ENCODE results near the gene BAHD1.
A peak's percentile ranks its signal among the peaks of the same experiment; 100 is the strongest.

Gene BAHD1

DNA sequence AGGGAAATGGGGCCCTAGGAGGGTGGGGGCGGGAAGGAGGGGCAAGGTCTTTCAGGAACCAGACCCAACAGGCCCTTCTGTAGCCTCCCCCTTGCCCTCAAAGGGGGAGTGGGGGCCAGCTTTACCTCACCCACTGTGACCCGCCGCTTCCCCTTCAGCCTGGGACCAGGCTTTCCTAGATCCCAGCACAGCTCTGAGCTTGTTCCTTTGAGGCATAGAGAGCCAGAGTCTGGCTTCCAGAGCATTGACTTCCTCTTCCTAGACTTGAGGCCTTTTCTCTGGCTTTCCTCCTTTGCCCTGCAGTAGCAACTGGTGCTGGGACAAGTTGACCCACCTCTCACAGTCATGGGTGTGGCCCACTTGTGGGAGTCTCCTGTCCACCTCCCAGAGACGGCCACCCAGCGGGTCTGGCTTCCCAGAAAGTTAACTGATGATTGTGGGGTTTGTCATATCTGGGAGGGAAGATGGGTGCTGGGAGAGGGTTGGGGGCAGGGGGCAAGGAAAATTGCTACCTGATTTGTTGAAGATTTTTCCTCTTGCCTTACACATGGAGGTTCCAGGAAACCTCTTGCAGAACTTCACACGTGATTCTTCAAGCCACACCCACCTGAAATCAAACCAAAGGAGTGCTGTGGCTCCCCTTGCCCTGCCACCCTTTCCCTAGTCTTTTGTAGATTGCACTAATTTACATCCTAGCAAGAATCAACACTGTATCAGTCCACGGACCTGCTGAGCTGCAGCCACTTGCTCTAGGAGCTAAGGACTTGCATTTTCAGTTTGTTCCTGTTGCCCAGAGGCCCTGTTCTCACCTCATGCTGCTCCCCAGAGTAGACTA, 25.9 kb downstream of the BAHD1 start:
- TF ChIP-seq JUND (IDR thresholded peaks at IDR 0.05; ENCODE audit: low read depth): no peak
- peak in 1 of 2 experiments; percentile 49 for DNase-seq (ENCODE audit: low read depth in 1 of 2, low spot score in 1 of 2)
- in situ Hi-C loops (cut with HindIII; ENCODE audit: low pct_unique_long_range_greater_than_20kb, low sequenced_read_pairs): no loop called here

GRCh38 chr15:40467261-40467615, 26.5 kb downstream of the BAHD1 start:
- no peak for DNase-seq (ENCODE audit: low read depth in 1 of 2, low spot score in 1 of 2)
- no peak for TF ChIP-seq JUND (IDR thresholded peaks at IDR 0.05; ENCODE audit: low read depth)
- in situ Hi-C loops (cut with HindIII; ENCODE audit: low pct_unique_long_range_greater_than_20kb, low sequenced_read_pairs): no loop called here

DNA sequence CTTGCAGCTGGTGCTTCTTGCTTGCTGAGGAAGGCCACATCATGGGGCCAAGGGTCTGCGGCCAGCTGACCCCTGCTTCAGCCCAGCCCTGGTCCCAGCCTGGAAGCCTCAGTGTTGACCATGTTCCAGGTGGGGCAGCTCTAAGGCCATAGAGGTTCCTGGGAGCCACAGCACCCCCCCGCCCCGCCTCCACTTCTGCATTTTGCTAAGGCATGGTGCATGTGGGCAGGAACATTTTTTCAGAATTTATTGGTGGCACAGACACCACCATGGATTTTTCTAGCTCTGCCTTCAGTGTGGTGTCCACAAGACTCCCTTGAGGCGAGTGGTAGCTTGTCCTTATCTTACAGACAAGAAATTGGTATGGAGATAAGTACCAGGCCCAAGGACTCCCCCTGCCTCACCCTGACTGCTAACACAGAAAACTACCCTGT, 28.2 kb downstream of the BAHD1 start:
- DNase-seq (ENCODE audit: low read depth in 1 of 2, low spot score in 1 of 2): no peak
- TF ChIP-seq JUND (IDR thresholded peaks at IDR 0.05; ENCODE audit: low read depth): no peak
- in situ Hi-C loops (cut with HindIII; ENCODE audit: low pct_unique_long_range_greater_than_20kb, low sequenced_read_pairs): no loop called here

DNA sequence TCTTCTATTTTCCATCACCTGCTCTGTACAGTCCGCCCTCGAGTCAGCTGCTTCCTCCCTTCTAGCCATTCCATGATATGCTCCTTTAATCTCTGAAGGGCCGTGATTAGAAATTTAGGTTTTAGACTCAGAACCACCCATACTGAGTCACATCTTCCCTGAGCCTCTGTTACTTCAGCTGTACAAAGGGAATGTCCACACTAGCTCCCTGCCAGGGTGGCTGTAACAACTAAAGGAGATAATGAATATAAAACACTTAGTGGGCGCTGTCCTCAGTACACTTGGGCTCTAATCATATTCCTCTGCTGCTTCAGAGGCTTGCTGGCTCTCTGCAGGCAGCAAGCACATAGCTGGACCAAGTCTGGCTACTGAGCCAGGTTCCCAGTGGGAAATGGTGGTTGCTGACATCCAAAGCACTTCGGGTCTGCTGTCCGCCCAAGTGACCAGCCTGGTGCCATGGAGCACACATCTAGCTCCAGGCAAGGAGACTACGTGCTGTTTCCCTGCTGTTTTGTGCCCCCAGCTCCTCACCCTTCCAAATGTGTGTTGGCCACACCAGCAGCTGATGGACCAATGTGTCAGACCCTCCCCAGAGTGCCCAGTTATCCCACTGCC, 29.1 kb downstream of the BAHD1 start:
- TF ChIP-seq JUND (IDR thresholded peaks at IDR 0.05; ENCODE audit: low read depth): no peak
- no peak for DNase-seq (ENCODE audit: low read depth in 1 of 2, low spot score in 1 of 2)
- in situ Hi-C loops (cut with HindIII; ENCODE audit: low pct_unique_long_range_greater_than_20kb, low sequenced_read_pairs): no loop called here

- DNase-seq (ENCODE audit: low read depth in 1 of 2, low spot score in 1 of 2): peak in 1 of 2 experiments; percentile 58
Observed at GRCh38 chr15:40470423-40471104, 29.8 kb downstream of the BAHD1 start, which contains the start of gene CHST14. Gene CHST14, plus strand, starts transcription at chr15:40470984. Its CDS starts 230 bp downstream, at chr15:40471214.

GRCh38 chr15:40471105-40471807, 30.5 kb downstream of the BAHD1 start:
- no peak for TF ChIP-seq JUND (IDR thresholded peaks at IDR 0.05; ENCODE audit: low read depth)
- no peak for DNase-seq (ENCODE audit: low read depth in 1 of 2, low spot score in 1 of 2)
- in situ Hi-C loops (cut with HindIII; ENCODE audit: low pct_unique_long_range_greater_than_20kb, low sequenced_read_pairs): no loop called here

More at GRCh38 chr15:40470423-40471104, 29.8 kb downstream of the BAHD1 start, which contains the start of gene CHST14:
- in situ Hi-C loops (cut with HindIII; ENCODE audit: low pct_unique_long_range_greater_than_20kb, low sequenced_read_pairs): no loop called here
- TF ChIP-seq JUND (IDR thresholded peaks at IDR 0.05; ENCODE audit: low read depth): no peak

DNA sequence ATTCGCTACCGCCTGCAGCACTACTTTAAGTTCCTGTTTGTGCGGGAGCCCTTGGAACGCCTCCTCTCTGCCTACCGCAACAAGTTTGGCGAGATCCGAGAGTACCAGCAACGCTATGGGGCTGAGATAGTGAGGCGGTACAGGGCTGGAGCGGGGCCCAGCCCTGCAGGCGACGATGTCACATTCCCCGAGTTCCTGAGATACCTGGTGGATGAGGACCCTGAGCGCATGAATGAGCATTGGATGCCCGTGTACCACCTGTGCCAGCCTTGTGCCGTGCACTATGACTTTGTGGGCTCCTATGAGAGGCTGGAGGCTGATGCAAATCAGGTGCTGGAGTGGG, 31.0 kb downstream of the BAHD1 start:
- peak; percentile 72 to 90 for DNase-seq (ENCODE audit: low read depth in 1 of 2, low spot score in 1 of 2)
- TF ChIP-seq JUND (IDR thresholded peaks at IDR 0.05; ENCODE audit: low read depth): no peak
- in situ Hi-C loops (cut with HindIII; ENCODE audit: low pct_unique_long_range_greater_than_20kb, low sequenced_read_pairs): no loop called here

- in situ Hi-C loops (cut with HindIII; ENCODE audit: low pct_unique_long_range_greater_than_20kb, low sequenced_read_pairs): no loop called here
- DNase-seq (ENCODE audit: low read depth in 1 of 2, low spot score in 1 of 2): no peak
- no peak for TF ChIP-seq JUND (IDR thresholded peaks at IDR 0.05; ENCODE audit: low read depth)
Observed at GRCh38 chr15:40472171-40472727, 31.5 kb downstream of the BAHD1 start.

DNA sequence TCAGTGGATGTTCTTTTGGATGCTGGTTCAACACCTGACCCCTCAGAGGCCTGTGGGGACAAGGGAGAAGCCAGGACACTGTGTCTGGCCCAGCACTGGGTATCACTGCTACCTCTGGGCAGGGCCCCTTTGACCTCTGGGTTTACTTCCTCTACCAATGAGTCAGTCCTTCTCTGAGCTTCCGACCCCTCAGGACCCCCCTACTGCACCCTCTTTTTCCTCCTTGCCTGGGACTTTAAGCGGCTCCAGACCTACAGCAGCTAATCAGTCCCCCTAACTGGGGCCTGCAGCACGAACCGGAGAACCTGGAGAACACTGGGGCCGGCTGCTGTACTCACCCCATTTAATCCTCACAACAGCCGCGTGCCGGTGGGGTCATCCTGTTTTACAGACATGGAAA, 33.8 kb downstream of the BAHD1 start:
- DNase-seq (ENCODE audit: low read depth in 1 of 2, low spot score in 1 of 2): no peak
- TF ChIP-seq JUND (IDR thresholded peaks at IDR 0.05; ENCODE audit: low read depth): no peak
- in situ Hi-C loops (cut with HindIII; ENCODE audit: low pct_unique_long_range_greater_than_20kb, low sequenced_read_pairs): no loop called here

DNA sequence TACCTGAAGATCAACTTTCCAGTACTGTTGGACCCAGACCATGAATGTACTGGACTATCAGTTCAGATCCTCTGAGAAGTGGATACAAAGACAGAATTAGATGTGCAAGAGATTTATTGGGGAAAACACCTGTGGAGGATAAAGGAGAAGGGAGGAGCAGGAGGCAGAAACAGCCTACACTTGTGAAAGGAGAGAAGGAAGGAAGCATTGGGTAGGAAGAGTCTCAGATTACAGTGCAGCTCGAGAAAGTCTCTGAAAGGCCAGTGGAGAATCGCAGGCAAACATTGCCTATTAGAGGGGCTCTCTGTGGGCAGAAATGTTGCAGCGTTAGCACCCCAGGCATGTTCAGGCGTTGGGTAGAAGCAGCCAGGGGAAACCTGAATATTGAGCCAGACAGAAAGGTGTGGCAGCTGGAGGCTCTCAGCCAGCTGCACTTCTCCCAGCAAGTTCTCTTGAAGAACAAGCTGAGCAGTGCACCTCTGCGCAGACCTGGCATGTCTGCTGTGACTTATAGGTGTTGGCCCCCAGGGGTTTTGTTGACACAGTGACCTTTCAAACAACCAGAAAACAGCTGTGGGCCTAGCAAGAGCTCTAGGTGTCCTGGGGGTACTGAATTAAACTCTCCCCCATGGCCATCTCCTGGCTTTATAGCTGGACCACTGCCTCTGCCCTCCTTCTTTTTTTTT, 37.0 kb downstream of the BAHD1 start:
- in situ Hi-C loops (cut with HindIII; ENCODE audit: low pct_unique_long_range_greater_than_20kb, low sequenced_read_pairs): no loop called here
- DNase-seq (ENCODE audit: low read depth in 1 of 2, low spot score in 1 of 2): peak in 1 of 2 experiments; percentile 58

DNA sequence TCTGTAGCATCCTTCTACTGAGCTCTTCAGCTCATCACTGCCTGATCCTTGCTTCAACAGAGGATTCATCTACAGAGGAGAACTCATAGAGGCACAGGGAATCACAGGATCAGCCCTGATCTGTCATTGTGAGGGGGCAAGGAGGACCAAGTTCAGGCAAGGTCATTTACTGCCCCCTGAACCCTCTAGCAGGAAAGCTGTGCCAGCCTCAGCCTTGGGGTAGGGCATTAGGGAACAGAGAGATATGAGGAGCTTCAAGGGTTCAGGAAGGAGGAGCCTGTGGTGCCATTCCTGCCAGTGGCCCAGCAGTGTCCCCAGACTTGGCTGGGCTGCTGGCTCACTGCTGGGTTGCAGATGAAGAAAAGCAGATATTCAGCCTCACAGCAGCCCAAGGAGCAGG, 38.3 kb downstream of the BAHD1 start:
- in situ Hi-C loops (cut with HindIII; ENCODE audit: low pct_unique_long_range_greater_than_20kb, low sequenced_read_pairs): no loop called here
- no peak for DNase-seq (ENCODE audit: low read depth in 1 of 2, low spot score in 1 of 2)
- TF ChIP-seq JUND (IDR thresholded peaks at IDR 0.05; ENCODE audit: low read depth): no peak

More for the DNA sequence above, 37.0 kb downstream of the BAHD1 start:
- TF ChIP-seq JUND (IDR thresholded peaks at IDR 0.05; ENCODE audit: low read depth): no peak

All from T47D (cell line).